Mucosa of descending colon (tissue), 3 donors: ENCODE data around the gene RB1. TPM values are rescaled to one million over a fixed set of nuclear protein-coding genes. Genes with fewer than 3 reads are reported as not detected.

Source experiments
- ATAC-seq: fragments of 200-7000 bp; cut with Tn5 transposase; one replicate; pipeline ENCODE4 v1.9.1; 2020; ENCODE audit warnings: mild to moderate bottlenecking, moderate library complexity
- DNase-seq, 3 donors: peaks; one replicate each; pipeline ENCODE4 v3.0.0-alpha.2; 2020
- H3K36me3 ChIP-seq: fragments of 200-600 bp; one replicate; pipeline ENCODE4 v1.8.0; 2021; ENCODE audit warnings: low read depth, mild to moderate bottlenecking
- H3K4me1 ChIP-seq: fragments of 200-600 bp; one replicate; pipeline ENCODE4 v1.8.0; 2021; ENCODE audit warnings: low read depth, mild to moderate bottlenecking
- H3K4me3 ChIP-seq: fragments of 200-600 bp; one replicate; pipeline ENCODE4 v1.8.0; 2021; ENCODE audit warnings: mild to moderate bottlenecking
- H3K9me3 ChIP-seq: fragments of 200-600 bp; one replicate; pipeline ENCODE4 v1.8.0; 2021; ENCODE audit warnings: mild to moderate bottlenecking
- CTCF ChIP-seq: fragments of 200-600 bp; IDR thresholded peaks from one replicate; pipeline ENCODE4 v1.8.0; 2022; ENCODE audit warnings: antibody characterized with exemption, mild to moderate bottlenecking
- intact Hi-C, 2 donors: fragments of 100-400 bp; cut with DNase I in 1 of 2; cut with micrococcal nuclease in 1 of 2; formaldehyde crosslinking; loops; one replicate each; pipeline versions ENCODE4 v1.11.0 to v1.11.1; 2022; cut with DNase I, micrococcal nuclease
- total RNA-seq, 3 donors: library from RNA; stranded (reverse); fragmentation: NEBNext Ultra II Directional in 2 of 3; extraction: Animal tissue kit (Norgen Biotek cat#: 25700) in 2 of 3; gene quantifications; one replicate each; pipeline versions ENCODE4 v1.2.1 to v1.2.4, GENCODE V29; 2021 to 2023
- donor health status: DM: no; HTN: no; CAD: no; lungs with moderate emphysema.
- donor health status: DM: no; HTN: no; CAD: no.
- donor health status: DM: no; HTN: yes; CAD: no.

Gene RB1
- total RNA-seq, 3 donors from 2014 or later: 23.4 to 30.0 (median 29.3) TPM

DNA sequence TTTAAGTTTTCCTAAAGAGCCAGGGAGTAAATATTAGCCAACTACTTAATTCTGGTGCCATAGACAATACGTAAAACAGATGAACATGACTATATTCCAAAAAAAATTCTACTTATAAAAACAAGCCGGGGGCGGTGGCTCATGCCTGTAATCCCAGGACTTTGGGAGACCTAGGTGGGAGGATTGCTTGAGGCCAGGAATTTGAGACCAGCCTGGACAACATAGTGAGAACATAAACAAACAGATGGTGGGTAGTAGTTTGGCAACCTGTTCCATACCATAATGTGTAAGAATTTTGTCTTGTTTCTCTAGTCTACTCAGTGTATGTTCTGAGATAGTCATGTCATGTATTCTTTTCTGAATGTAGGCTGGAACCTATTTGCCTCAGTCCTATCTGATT, 45.1 kb upstream of the RB1 start:
- intact Hi-C loops: no loop called here
- TF ChIP-seq CTCF: no peak
- no peaks in the 10 kb centered on the region for H3K4me1 ChIP-seq
- ATAC-seq (no peak), DNase-seq (no peak)
- no peak overlapping the region for H3K4me3 ChIP-seq
- H3K36me3 ChIP-seq: peaks cover 6% of the 10 kb centered on the region
- no peaks in the 10 kb centered on the region for H3K9me3 ChIP-seq

GRCh38 chr13:48260970-48261369, 42.6 kb upstream of the RB1 start:
- no peak for DNase-seq
- no peak for TF ChIP-seq CTCF
- intact Hi-C loops: no loop called here
- no peak overlapping the region for H3K4me3 ChIP-seq
- H3K9me3 ChIP-seq: no peaks in the 10 kb centered on the region
- no peaks in the 10 kb centered on the region for H3K4me1 ChIP-seq
- ATAC-seq: no peak
- no peaks in the 10 kb centered on the region for H3K36me3 ChIP-seq

- no peaks in the 10 kb centered on the region for H3K36me3 ChIP-seq
- no peak overlapping the region for H3K4me3 ChIP-seq
- no peak for ATAC-seq
- H3K9me3 ChIP-seq: no peaks in the 10 kb centered on the region
- intact Hi-C loops: no loop called here
- no peak for DNase-seq
- no peak for TF ChIP-seq CTCF
- no peaks in the 10 kb centered on the region for H3K4me1 ChIP-seq
Observed at GRCh38 chr13:48263196-48263595, 40.4 kb upstream of the RB1 start.

DNA sequence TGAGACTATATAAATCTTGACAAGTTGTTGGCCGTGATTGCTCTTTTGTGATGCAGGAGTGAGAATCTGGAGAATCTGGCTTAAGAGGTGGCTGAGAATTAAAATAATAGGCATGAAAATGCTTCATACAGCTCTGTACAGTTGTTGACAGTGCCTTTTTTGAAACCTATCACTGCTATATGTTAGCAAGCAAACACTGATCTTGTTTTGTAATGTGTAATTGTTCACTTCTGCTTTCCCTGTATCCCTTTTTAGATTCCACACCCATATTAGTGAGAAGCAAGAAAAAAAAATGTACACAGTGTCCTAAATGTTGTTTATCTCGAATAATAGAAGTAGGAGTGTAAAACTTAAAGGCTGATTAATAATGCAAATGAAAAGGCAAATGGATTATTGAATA, 39.5 kb upstream of the RB1 start:
- ATAC-seq: no peak
- Histone ChIP-seq H3K36me3 (no peaks in the 10 kb centered on the region), H3K4me3 (no peak overlapping the region), H3K4me1 (no peaks in the 10 kb centered on the region), H3K9me3 (no peaks in the 10 kb centered on the region)
- no peak for DNase-seq
- intact Hi-C loops: no loop called here
- TF ChIP-seq CTCF: no peak

DNA sequence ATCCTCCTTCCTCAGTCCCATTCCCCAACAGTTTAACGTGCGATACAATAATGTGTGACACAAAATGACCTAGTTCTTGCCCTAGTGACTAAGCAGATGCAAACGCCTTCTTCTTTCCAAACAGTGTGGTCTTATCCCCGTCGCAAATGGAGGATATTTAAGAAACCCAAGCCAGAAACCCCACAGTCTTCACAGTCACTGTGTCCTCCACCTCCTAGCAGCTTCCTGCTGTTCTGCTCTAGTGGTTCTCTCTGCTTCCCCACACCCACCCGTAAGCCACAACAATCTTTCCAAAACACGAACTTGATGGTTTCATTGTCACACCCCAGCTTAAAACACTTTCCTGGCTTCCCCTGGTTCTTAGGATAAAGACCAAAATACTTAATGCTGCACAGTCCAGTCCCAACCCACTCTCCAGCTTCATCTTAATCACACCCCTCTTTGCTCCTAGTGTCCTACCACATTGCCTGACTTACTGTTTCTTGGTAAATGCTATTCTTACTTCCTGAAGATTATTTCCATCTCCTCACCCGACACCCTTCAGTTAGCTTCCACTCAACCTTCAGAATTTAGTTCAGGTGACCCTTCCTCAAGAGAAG, 38.2 kb upstream of the RB1 start:
- H3K9me3 ChIP-seq: no peaks in the 10 kb centered on the region
- intact Hi-C loops: no loop called here
- TF ChIP-seq CTCF: no peak
- no peaks in the 10 kb centered on the region for H3K4me1 ChIP-seq
- DNase-seq (no peak), ATAC-seq (peak; percentile 55)
- H3K36me3 ChIP-seq: no peaks in the 10 kb centered on the region
- H3K4me3 ChIP-seq: no peak overlapping the region

DNA sequence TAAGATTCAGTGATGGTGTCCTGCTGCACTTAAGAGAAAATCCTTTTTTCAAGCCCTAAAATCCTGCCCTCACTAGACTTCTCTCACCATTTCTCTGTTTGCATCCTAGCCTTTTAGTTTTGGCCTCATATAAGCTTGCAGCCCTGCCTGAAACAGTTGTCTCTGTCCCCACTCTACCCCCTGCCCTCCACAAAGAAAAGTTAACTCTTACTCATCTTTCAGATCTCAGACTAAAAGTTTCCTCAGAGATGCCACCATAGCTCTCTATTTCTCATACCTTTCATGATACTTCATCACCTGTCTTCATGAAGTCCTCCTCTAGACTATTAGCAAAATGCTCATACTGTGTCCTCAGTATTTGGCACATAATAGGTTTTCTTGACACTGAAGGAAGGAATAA, 37.4 kb upstream of the RB1 start:
- Histone ChIP-seq H3K4me3 (no peak overlapping the region), H3K4me1 (no peaks in the 10 kb centered on the region), H3K36me3 (no peaks in the 10 kb centered on the region), H3K9me3 (no peaks in the 10 kb centered on the region)
- DNase-seq (no peak), ATAC-seq (no peak)
- intact Hi-C loops: no loop called here
- no peak for TF ChIP-seq CTCF
